K562 (cell line): ENCODE results near the gene RBM19. TPM values are rescaled to one million over a fixed set of nuclear protein-coding genes. Genes with fewer than 3 reads are reported as not detected.
"Not testable (repeated sequence)": the region's sequence is repeated elsewhere in the genome, so short reads cannot be mapped to it uniquely, and the experiment has no call there.

ENCODE experiments used
- ATAC-seq: fragments of 200-7000 bp; cut with Tn5 transposase; 3 replicates; pipeline ENCODE4 v1.9.1; 2020; ENCODE audit warnings: moderate library complexity
- BruUV-seq: library from RNA; stranded (reverse); fragments of 400-500 nt; replicated peaks from 2 replicates; lab custom pipeline; 2021; lab: Mats Ljungman, UMichigan
- CTCF ChIA-PET: fragments of 300-600 bp; formaldehyde crosslinking; extraction: SDS; loops from one replicate; lab custom pipeline; 2021; ENCODE audit warnings: low intra/inter-chr PET ratio; lab: Yijun Ruan, JAX
- POLR2A ChIA-PET: fragments of 300-600, 350-650 bp; sonication (Branson Sonifier 250); formaldehyde crosslinking; extraction: SDS; loops from one replicate; lab custom pipeline; 2021; ENCODE audit warnings: antibody characterized with exemption, inconsistent platforms; lab: Yijun Ruan, JAX
- DNase-seq, 4 experiments: peaks; one replicate each; pipeline versions ENCODE4 v3.0.0 to v3.0.0-alpha.2; 2011 to 2018; ENCODE audit warnings: low spot score in 3 of 4, mixed read lengths in 3 of 4; ENCODE audit errors: extremely low read depth in 1 of 4
- FAIRE-seq: peaks from 2 replicates; lab custom pipeline; 2011; peaks lifted over from hg19 to GRCh38; lab: Jason Lieb, UNC
- H2AFZ ChIP-seq: 2 replicates; pipeline ENCODE4 v1.6.0; 2011; ENCODE audit warnings: low read depth, low read length, control low read depth, inconsistent platforms
- H3K27ac ChIP-seq: fragments of 200-600 bp; 3 replicates; pipeline ENCODE4 v1.8.0; 2011; ENCODE audit warnings: low read depth, mild to moderate bottlenecking, control low read depth, inconsistent platforms, low read length, moderate library complexity, mixed read lengths; ENCODE audit errors: extremely low read depth
- H3K27me3 ChIP-seq, 2 experiments: fragments of 300-600 bp in 1 of 2; 2 replicates in 1 of 2; 3 replicates in 1 of 2; pipeline versions ENCODE4 v1.6.0 to v1.8.0; 2011; ENCODE audit warnings: inconsistent platforms in 2 of 2, low read length in 2 of 2, mild to moderate bottlenecking in 1 of 2, mixed read lengths in 1 of 2, moderate library complexity in 1 of 2; ENCODE audit not compliant: control insufficient read depth in 2 of 2, insufficient read depth in 2 of 2
- H3K36me3 ChIP-seq: fragments of 300-600 bp; 3 replicates; pipeline ENCODE4 v1.8.0; 2011; ENCODE audit warnings: mild to moderate bottlenecking, low read length, inconsistent platforms; ENCODE audit not compliant: control insufficient read depth, insufficient read depth
- H3K4me1 ChIP-seq, 2 experiments: fragments of 200-600 bp in 1 of 2; replicated peaks in 1 of 2; 2 replicates in 1 of 2; 3 replicates in 1 of 2; pipeline versions ENCODE4 v1.5.1 to v1.8.0; 2011; ENCODE audit warnings: inconsistent platforms in 2 of 2, low read length in 2 of 2, mild to moderate bottlenecking in 1 of 2, mixed read lengths in 1 of 2, moderate library complexity in 1 of 2; ENCODE audit not compliant: control insufficient read depth in 2 of 2, insufficient read depth in 2 of 2
- H3K4me2 ChIP-seq: 2 replicates; pipeline ENCODE4 v1.6.1; 2011; ENCODE audit warnings: low read length, control low read depth, inconsistent platforms, mixed read lengths; ENCODE audit not compliant: insufficient read depth
- H3K4me3 ChIP-seq: fragments of 200-600 bp; sonication (generic), shearing (Covaris generic); 2 replicates; pipeline ENCODE4 v1.5.1; 2016; ENCODE audit warnings: control low read depth, inconsistent platforms
- H3K79me2 ChIP-seq: fragments of 200-600 bp; 3 replicates; pipeline ENCODE4 v1.8.0; 2011; ENCODE audit warnings: low read length, inconsistent platforms; ENCODE audit not compliant: control insufficient read depth, insufficient read depth
- H3K9ac ChIP-seq, 2 experiments: 2 replicates each; pipeline versions ENCODE4 v1.6.0 to v1.6.1; 2011; ENCODE audit warnings: low read depth in 2 of 2, low read length in 2 of 2, control low read depth in 1 of 2, inconsistent platforms in 1 of 2, mild to moderate bottlenecking in 1 of 2, mixed read lengths in 1 of 2; ENCODE audit not compliant: insufficient read depth in 1 of 2
- H3K9me1 ChIP-seq: one replicate; pipeline ENCODE4 v1.6.0; 2011; ENCODE audit warnings: inconsistent platforms, mild to moderate bottlenecking, low read length, moderate library complexity; ENCODE audit not compliant: control insufficient read depth, insufficient read depth
- H3K9me3 ChIP-seq: replicated peaks from 2 replicates; pipeline ENCODE4 v1.5.1; 2011; ENCODE audit warnings: low read depth, low read length, inconsistent platforms; ENCODE audit not compliant: control insufficient read depth, insufficient read depth
- H4K20me1 ChIP-seq: replicated peaks from 2 replicates; pipeline ENCODE4 v1.6.1; 2011; ENCODE audit warnings: low read length, inconsistent platforms, mixed read lengths; ENCODE audit not compliant: control insufficient read depth, insufficient read depth
- ARID1B ChIP-seq: fragments of 450-650 bp; IDR thresholded peaks from 2 replicates; pipeline ENCODE4 v1.6.1; 2016; ENCODE audit warnings: antibody characterized with exemption, mild to moderate bottlenecking, inconsistent platforms
- CC2D1A ChIP-seq: fragments of 450-650 bp; IDR thresholded peaks from 2 replicates; pipeline ENCODE4 v1.6.1; 2017; ENCODE audit warnings: mild to moderate bottlenecking
- CTCF ChIP-seq, 3 experiments: IDR thresholded peaks in 2 of 3; conservative IDR thresholded peaks in 1 of 3; 2 replicates each; pipeline ENCODE4 v1.5.1; 2011 to 2012; ENCODE audit warnings: low read length in 3 of 3, mild to moderate bottlenecking in 3 of 3, control low read depth in 2 of 3, improper control_type of control experiment in 1 of 3, inconsistent platforms in 1 of 3, low read depth in 1 of 3, mixed read lengths in 1 of 3, moderate library complexity in 1 of 3; ENCODE audit not compliant: insufficient read depth in 2 of 3
- DPF2 ChIP-seq: fragments of 450-650 bp; IDR thresholded peaks from 2 replicates; pipeline ENCODE4 v1.6.1; 2016
- FOXK1 ChIP-seq: sonication (generic); formaldehyde crosslinking; IDR thresholded peaks from 2 replicates; pipeline ENCODE4 v1.8.0; 2022; ENCODE audit warnings: missing genetic modification reagents, mild to moderate bottlenecking, borderline replicate concordance
- FOXP4 ChIP-seq: sonication (generic); formaldehyde crosslinking; IDR thresholded peaks from 2 replicates; pipeline ENCODE4 v1.8.0; 2022; ENCODE audit warnings: mild to moderate bottlenecking, missing genetic modification reagents, borderline replicate concordance
- KDM1A ChIP-seq, 2 experiments: fragments of 450-650 bp; IDR thresholded peaks; 2 replicates each; pipeline ENCODE4 v1.6.1; 2016; ENCODE audit warnings: mild to moderate bottlenecking in 2 of 2
- NFIC ChIP-seq: fragments of 450-650 bp; IDR thresholded peaks from 2 replicates; pipeline ENCODE4 v1.6.1; 2017; ENCODE audit warnings: mild to moderate bottlenecking, inconsistent platforms
- SMARCA4 ChIP-seq: fragments of 450-650 bp; IDR thresholded peaks from 2 replicates; pipeline ENCODE4 v1.6.1; 2016
- SMARCE1 ChIP-seq: fragments of 450-650 bp; IDR thresholded peaks from 2 replicates; pipeline ENCODE4 v1.7.1; 2016; ENCODE audit warnings: mild to moderate bottlenecking
- TBP ChIP-seq: optimal IDR thresholded peaks from 2 replicates; pipeline ENCODE3; 2011; ENCODE audit warnings: low read depth, low read length, improper control_type of control experiment
- TCF3 ChIP-seq: sonication (generic); formaldehyde crosslinking; IDR thresholded peaks from 2 replicates; pipeline ENCODE4 v1.4.0; 2020; ENCODE audit warnings: mild to moderate bottlenecking, missing genetic modification reagents
- TFAP4 ChIP-seq: sonication (generic); formaldehyde crosslinking; IDR thresholded peaks from 2 replicates; pipeline ENCODE4 v1.8.0; 2022; ENCODE audit warnings: missing genetic modification reagents, mild to moderate bottlenecking, moderate library complexity, borderline replicate concordance
- ZBTB33 ChIP-seq: sonication (generic); formaldehyde crosslinking; IDR thresholded peaks from 2 replicates; pipeline ENCODE4 v1.8.1; 2023; ENCODE audit warnings: mild to moderate bottlenecking, missing genetic modification reagents
- ZNF764 ChIP-seq: fragments of 250-450 bp; sonication (Bioruptor Pico); IDR thresholded peaks from 2 replicates; pipeline ENCODE4 v1.4.0; 2020; ENCODE audit warnings: low read depth, mild to moderate bottlenecking, moderate library complexity
- WGBS: fragments of 100-300 bp; shearing (Covaris generic); methylation state at CpG from one replicate; pipeline ENCODE4 v1.1.6; 2016; ENCODE audit warnings: low coverage, mixed read lengths; ENCODE audit not compliant: insufficient coverage; ENCODE audit errors: missing lambda C conversion rate; 5-methylcytosine and 5-hydroxymethylcytosine counted together
- in situ Hi-C: fragments of 300-500 bp; cut with MboI; formaldehyde crosslinking; loops from 4 replicates; pipeline ENCODE4 v1.15.0; 2018; ENCODE audit warnings: inconsistent platforms, mixed read lengths
- intact Hi-C: fragments of 100-400 bp; cut with micrococcal nuclease; formaldehyde crosslinking; loops from 2 replicates; pipeline ENCODE4 v1.14.2; 2022
- polyA plus RNA-seq, 8 experiments: library from polyadenylated mRNA; depleted of rRNA in 4 of 8; stranded (reverse) in 5 of 8; unstranded in 3 of 8; fragments of >200 nt; fragmentation: Nextera tagmentation in 2 of 8; fragmentation: Illumina TruSeq in 1 of 8; extraction: Ambion mirVana in 2 of 8; extraction: Trizol in 1 of 8; gene quantifications; 2 replicates each; pipeline versions ENCODE4 v1.2.1 to v1.2.3, GENCODE V29; 2011 to 2014; ENCODE audit warnings: inconsistent platforms in 1 of 8, missing spikeins in 1 of 8
- total RNA-seq, 7 experiments: library from RNA; depleted of rRNA in 6 of 7; stranded (reverse); fragments of >200 nt in 6 of 7; fragmentation: Illumina TruSeq in 2 of 7; extraction: Trizol in 2 of 7; gene quantifications; 2 replicates each; pipeline versions ENCODE4 v1.2.1 to v1.2.3, GENCODE V29; 2011 to 2021; ENCODE audit warnings: low replicate concordance in 1 of 7

RBM19 gene
- total and polyA plus RNA-seq, 9 of the 15 experiments (the other 6 are each of a cell fraction or from before 2014, with no cell fraction given), result 16.0 to 58.4 (median 37.9) TPM

- H3K79me2 ChIP-seq, result not testable (repeated sequence)
- POLR2A ChIA-PET, result interaction anchor here (0.6 kb wide), 1 partner anchor 12 kb away, joined by 4 read pairs; no protein-coding TSS in a partner anchor
- ATAC-seq, result peak; percentile 89
- TF ChIP-seq SMARCA4, result peak; percentile 60
- TF ChIP-seq TFAP4 (CRISPR knock-in tag), result peak; percentile 50; the same call in 1 of the 2 replicates
- TF ChIP-seq TCF3 (CRISPR knock-in tag), result 0 out of 2 replicates have a peak, but pooled peaks have one; percentile 7
- TF ChIP-seq FOXK1 (CRISPR knock-in tag), result peak; percentile 43; the same call in 1 of the 2 replicates
- peak; percentile 63 for TF ChIP-seq ARID1B
- TF ChIP-seq ZNF764, result peak; percentile 92
- peak in 1 of 2 experiments; percentile 35; a peak in 2 of 4 replicates for TF ChIP-seq KDM1A (IDR thresholded peaks at IDR 0.05)
- 0 out of 2 replicates have a peak, but pooled peaks have one; percentile 64 for TF ChIP-seq FOXP4
- 0 out of 2 replicates have a peak, but pooled peaks have one; percentile 23 for TF ChIP-seq NFIC
- peak; percentile 30 for TF ChIP-seq TBP
- peak; percentile 100 for TF ChIP-seq ZBTB33 (CRISPR knock-in tag)
- peak; percentile 53; the same call in 1 of the 2 replicates for TF ChIP-seq SMARCE1
- peak; percentile 86 for TF ChIP-seq DPF2
- TF ChIP-seq CC2D1A, result peak; percentile 95; the same call in 1 of the 2 replicates
- peak; percentile 37 to 54 (median 38); a peak in 4 of 6 replicates for TF ChIP-seq CTCF (IDR thresholded peaks at IDR 0.05 in 2 of 3, conservative IDR thresholded peaks at IDR 0.05 in 1 of 3; ENCODE audit: insufficient read depth in 2 of 3, low read depth in 1 of 3, low read length in 3 of 3)
Observed at GRCh38 chr12:113809462-113810220, 156.5 kb downstream of the RBM19 start.

More at GRCh38 chr12:113809462-113810220, 156.5 kb downstream of the RBM19 start:
- peaks cover 16% of the 10 kb centered on the region in 2 experiments; a peak in 4 of 5 replicates for H3K4me1 ChIP-seq
- H3K9me1 ChIP-seq, H4K20me1 ChIP-seq, BruUV-seq, H3K27me3 ChIP-seq, H3K4me3 ChIP-seq, H2AFZ ChIP-seq, H3K9ac ChIP-seq, H3K36me3 ChIP-seq, in situ Hi-C loops, H3K9me3 ChIP-seq, H3K4me2 ChIP-seq, H3K27ac ChIP-seq, intact Hi-C loops: not testable (repeated sequence)
- FAIRE-seq, result peak; percentile 51
- WGBS, result 73% methylated on average over 15 of the region's 17 CpGs
- DNase-seq, result peak; percentile 62 to 75 (median 70)
- CTCF ChIA-PET, result interaction anchor here (0.6 kb wide), 1 partner anchor 91 kb away, joined by 3 read pairs; no protein-coding TSS in a partner anchor
